ENCODE results near the gene FSIP1.

FSIP1 gene

DNA sequence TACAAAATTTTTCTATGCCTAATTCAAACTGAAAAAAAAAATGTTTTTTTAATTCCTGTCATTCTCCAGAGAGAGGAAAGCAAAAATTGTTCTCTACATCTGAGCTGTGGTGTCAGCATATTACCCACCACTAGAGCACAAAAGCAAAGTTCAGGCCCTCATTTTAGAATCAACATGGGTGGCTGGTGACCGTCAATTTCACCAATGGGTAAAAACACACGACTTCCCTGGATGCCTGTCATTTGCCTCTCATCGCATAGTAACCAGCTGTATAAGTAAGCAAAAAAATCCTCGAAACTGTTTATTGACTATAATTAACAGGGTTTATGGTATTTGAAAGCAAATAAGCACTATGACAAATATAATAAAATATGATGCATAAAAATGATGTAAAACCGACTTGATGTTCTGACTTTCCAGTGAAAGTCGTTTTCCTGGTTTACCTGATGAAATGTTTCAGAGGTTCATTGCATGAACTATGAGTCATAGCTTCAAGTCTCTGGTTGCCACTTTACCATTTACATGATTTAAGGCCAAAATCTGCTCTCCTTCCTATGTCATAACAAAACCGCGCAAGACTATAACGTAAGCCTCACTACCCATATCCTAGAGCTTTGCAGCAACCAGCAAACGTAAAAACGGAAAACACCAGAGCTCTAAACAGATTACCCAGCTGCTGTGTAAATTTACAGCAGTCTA, 141.3 kb downstream of the FSIP1 start:
- peak; percentile 13 for TF ChIP-seq CTCF (conservative IDR thresholded peaks at IDR 0.05; ENCODE audit: low read depth, low read length)
- DNase-seq (ENCODE audit: low read depth): no peak
- H3K4me3 ChIP-seq (ENCODE audit: low read depth, low read length): no peak overlapping the region

- no peak for DNase-seq (ENCODE audit: low read depth)
- TF ChIP-seq CTCF (conservative IDR thresholded peaks at IDR 0.05; ENCODE audit: low read depth, low read length): no peak
- H3K4me3 ChIP-seq (ENCODE audit: low read depth, low read length): no peak overlapping the region
Measured at GRCh38 chr15:39640665-39641064, 142.0 kb downstream of the FSIP1 start.

- no peak for DNase-seq (ENCODE audit: low read depth)
- TF ChIP-seq CTCF (conservative IDR thresholded peaks at IDR 0.05; ENCODE audit: low read depth, low read length): no peak
- no peak overlapping the region for H3K4me3 ChIP-seq (ENCODE audit: low read depth, low read length)
Measured at GRCh38 chr15:39639037-39639436, 143.6 kb downstream of the FSIP1 start.

DNA sequence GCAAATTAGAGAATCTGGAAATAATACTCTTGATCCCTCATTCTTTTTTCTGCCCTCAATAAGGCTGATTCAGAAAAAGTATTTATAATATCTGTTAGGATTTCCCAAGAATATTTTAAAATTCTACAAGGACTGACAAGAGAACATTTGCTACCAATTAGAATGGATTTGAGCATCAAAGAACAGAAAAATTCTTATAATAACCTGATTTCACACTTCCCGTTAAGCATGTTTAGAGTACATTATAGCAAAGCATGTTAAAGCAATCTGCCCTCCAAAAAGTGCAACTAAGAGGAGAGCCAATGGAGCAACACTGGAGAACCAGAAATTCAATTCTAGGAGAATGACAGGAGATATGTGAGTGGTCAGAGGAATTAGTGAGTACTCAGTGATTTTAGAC, 144.6 kb downstream of the FSIP1 start:
- no peak for DNase-seq (ENCODE audit: low read depth)
- TF ChIP-seq CTCF (conservative IDR thresholded peaks at IDR 0.05; ENCODE audit: low read depth, low read length): no peak
- H3K4me3 ChIP-seq (ENCODE audit: low read depth, low read length): no peak overlapping the region

DNA sequence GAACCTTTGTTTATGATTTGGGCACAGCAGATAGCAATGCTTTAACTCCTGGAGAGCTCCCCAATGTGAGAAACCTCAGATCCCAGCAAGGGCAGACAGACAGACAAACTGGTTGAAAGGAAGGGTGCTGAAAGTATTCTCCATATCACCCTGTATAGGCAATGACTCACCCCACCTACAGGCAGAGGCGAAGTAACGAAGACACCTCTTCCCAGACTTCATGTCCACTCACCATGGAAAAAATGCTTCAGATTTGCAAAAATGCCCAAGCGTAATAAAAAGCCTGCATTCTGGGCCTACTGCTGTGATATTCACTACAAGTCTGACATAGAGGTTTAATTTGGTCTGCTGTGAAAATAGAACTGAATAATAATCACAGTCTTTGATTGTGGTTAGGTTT, 151.3 kb downstream of the FSIP1 start:
- TF ChIP-seq CTCF (conservative IDR thresholded peaks at IDR 0.05; ENCODE audit: low read depth, low read length): peak; percentile 35
- DNase-seq (ENCODE audit: low read depth): peak; percentile 83
- no peak overlapping the region for H3K4me3 ChIP-seq (ENCODE audit: low read depth, low read length)

DNA sequence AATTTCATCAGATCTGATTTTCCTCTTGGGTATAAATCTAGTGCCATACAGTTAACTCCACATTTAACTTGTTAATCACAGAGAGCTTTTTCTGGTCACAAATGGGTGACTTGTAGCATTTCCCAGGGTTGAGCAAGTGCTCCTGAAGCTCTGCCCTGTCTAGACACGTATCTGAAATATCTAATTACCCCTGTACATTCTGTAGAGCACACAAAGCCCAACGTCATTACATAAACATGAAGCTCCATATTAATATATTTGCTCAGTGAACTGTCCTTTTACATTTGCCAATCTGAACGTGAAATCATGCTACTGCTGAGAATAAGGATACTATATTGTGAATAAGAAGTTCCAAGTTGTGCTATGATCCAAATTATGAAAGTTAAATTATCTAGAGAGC, 152.7 kb downstream of the FSIP1 start:
- TF ChIP-seq CTCF (conservative IDR thresholded peaks at IDR 0.05; ENCODE audit: low read depth, low read length): no peak
- H3K4me3 ChIP-seq (ENCODE audit: low read depth, low read length): no peak overlapping the region
- peak; percentile 15 for DNase-seq (ENCODE audit: low read depth)

GRCh38 chr15:39629371-39629770, 153.3 kb downstream of the FSIP1 start:
- peak; percentile 67 for DNase-seq (ENCODE audit: low read depth)
- no peak for TF ChIP-seq CTCF (conservative IDR thresholded peaks at IDR 0.05; ENCODE audit: low read depth, low read length)
- no peak overlapping the region for H3K4me3 ChIP-seq (ENCODE audit: low read depth, low read length)
